H1 (cell line): Measurements from ENCODE around the gene HS1BP3. TPM values are rescaled to one million over a fixed set of nuclear protein-coding genes. Genes with fewer than 3 reads are reported as not detected.

ENCODE experiments used
- CTCF ChIA-PET: fragments of 300-600 bp; sonication (Branson Sonifier 250); formaldehyde crosslinking; loops from one replicate; lab custom pipeline; 2021; ENCODE audit not compliant: partially characterized antibody; lab: Charles Lee
- POLR2A ChIA-PET: fragments of 300-600 bp; sonication (Branson Sonifier 250); formaldehyde crosslinking; loops from one replicate; lab custom pipeline; 2021; ENCODE audit warnings: inconsistent platforms; ENCODE audit not compliant: partially characterized antibody; lab: Charles Lee
- DNase-seq, 2 experiments: peaks; one replicate each; pipeline versions ENCODE4 v3.0.0 to v3.0.0-alpha.2; 2010 to 2022; ENCODE audit warnings: low spot score in 2 of 2, low read depth in 1 of 2, mixed read lengths in 1 of 2
- FAIRE-seq: peaks from 2 replicates; lab custom pipeline; 2011; peaks lifted over from hg19 to GRCh38; lab: Jason Lieb, UNC
- H2AFZ ChIP-seq: 2 replicates; pipeline ENCODE4 v1.8.1; 2012; ENCODE audit warnings: low read length, inconsistent platforms
- H2AK5ac ChIP-seq: 2 replicates; pipeline ENCODE4 v1.6.1; 2013; ENCODE audit warnings: low read depth, low read length
- H2BK120ac ChIP-seq: replicated peaks from 2 replicates; pipeline ENCODE3; 2013; ENCODE audit warnings: low read depth, low read length, inconsistent platforms
- H2BK12ac ChIP-seq: 2 replicates; pipeline ENCODE4 v1.6.1; 2013; ENCODE audit warnings: low read depth, low read length
- H2BK15ac ChIP-seq: 2 replicates; pipeline ENCODE4 v1.6.1; 2013; ENCODE audit warnings: low read length
- H2BK20ac ChIP-seq: 2 replicates; pipeline ENCODE4 v1.6.1; 2013; ENCODE audit warnings: low read length
- H2BK5ac ChIP-seq: 2 replicates; pipeline ENCODE4 v1.6.1; 2013; ENCODE audit warnings: low read depth, low read length
- H3K14ac ChIP-seq: 2 replicates; pipeline ENCODE4 v1.6.1; 2013; ENCODE audit warnings: inconsistent platforms; ENCODE audit not compliant: insufficient read length
- H3K18ac ChIP-seq: 2 replicates; pipeline ENCODE4 v1.6.1; 2013; ENCODE audit warnings: low read length; ENCODE audit errors: extremely low read depth
- H3K23ac ChIP-seq: 2 replicates; pipeline ENCODE4 v1.6.1; 2013; ENCODE audit warnings: inconsistent platforms; ENCODE audit not compliant: insufficient read length
- H3K23me2 ChIP-seq: 2 replicates; pipeline ENCODE4 v1.6.1; 2013; ENCODE audit warnings: low read depth, low read length
- H3K27ac ChIP-seq: 2 replicates; pipeline ENCODE4 v1.6.1; 2011; ENCODE audit warnings: low read depth, low read length, inconsistent platforms
- H3K27me3 ChIP-seq, 4 experiments: replicated peaks in 1 of 4; 1 replicate in 1 of 4; 2 replicates in 3 of 4; pipeline versions ENCODE4 v1.6.1 to v1.8.1; 2011 to 2013; ENCODE audit warnings: low read length in 3 of 4, mild to moderate bottlenecking in 3 of 4, inconsistent platforms in 2 of 4, mixed read lengths in 2 of 4, moderate library complexity in 1 of 4; ENCODE audit not compliant: control insufficient read depth in 3 of 4, insufficient read depth in 3 of 4; ENCODE audit errors: extremely low read depth in 1 of 4
- H3K36me3 ChIP-seq, 4 experiments: 2 replicates each; pipeline versions ENCODE4 v1.6.1 to v1.8.1; 2011 to 2013; ENCODE audit warnings: mild to moderate bottlenecking in 4 of 4, low read length in 3 of 4, moderate library complexity in 2 of 4, control low read depth in 1 of 4, inconsistent platforms in 1 of 4; ENCODE audit not compliant: insufficient read depth in 4 of 4, control insufficient read depth in 2 of 4
- H3K4ac ChIP-seq: replicated peaks from 2 replicates; pipeline ENCODE3; 2013; ENCODE audit warnings: low read length, low read depth, mixed read lengths, inconsistent platforms; ENCODE audit not compliant: insufficient read length
- H3K4me1 ChIP-seq, 4 experiments: replicated peaks in 1 of 4; 1 replicate in 1 of 4; 2 replicates in 3 of 4; pipeline versions ENCODE4 v1.6.1 to v1.8.1; 2011 to 2013; ENCODE audit warnings: low read length in 3 of 4, inconsistent platforms in 2 of 4, mixed read lengths in 1 of 4; ENCODE audit not compliant: insufficient read depth in 4 of 4, control insufficient read depth in 3 of 4
- H3K4me2 ChIP-seq, 2 experiments: 2 replicates each; pipeline versions ENCODE4 v1.6.1 to v1.8.1; 2011 to 2013; ENCODE audit warnings: low read depth in 2 of 2, low read length in 2 of 2, control low read depth in 1 of 2, inconsistent platforms in 1 of 2, mild to moderate bottlenecking in 1 of 2; ENCODE audit not compliant: insufficient read depth in 1 of 2
- H3K4me3 ChIP-seq, 4 experiments: fragments of 200-600, 300-600 bp in 1 of 4; sonication (generic), shearing (Covaris generic), sonication (Bioruptor Twin) in 1 of 4; 2 replicates each; pipeline versions ENCODE4 v1.5.1 to v1.8.1; 2011 to 2016; ENCODE audit warnings: low read length in 4 of 4, low read depth in 3 of 4, control low read depth in 2 of 4, inconsistent platforms in 2 of 4, mild to moderate bottlenecking in 2 of 4, mixed read lengths in 1 of 4, moderate library complexity in 1 of 4; ENCODE audit not compliant: insufficient read depth in 2 of 4; ENCODE audit errors: extremely low read depth in 1 of 4
- H3K56ac ChIP-seq: replicated peaks from 2 replicates; pipeline ENCODE3; 2013; ENCODE audit warnings: low read depth, mild to moderate bottlenecking, mixed read lengths, low read length, inconsistent platforms; ENCODE audit not compliant: insufficient read length
- H3K79me1 ChIP-seq: 2 replicates; pipeline ENCODE4 v1.6.1; 2013; ENCODE audit warnings: low read depth, low read length, control low read depth
- H3K79me2 ChIP-seq, 2 experiments: 2 replicates each; pipeline versions ENCODE4 v1.6.1 to v1.8.1; 2012 to 2013; ENCODE audit warnings: low read length in 2 of 2, mild to moderate bottlenecking in 2 of 2, inconsistent platforms in 1 of 2; ENCODE audit not compliant: insufficient read depth in 2 of 2, control insufficient read depth in 1 of 2
- H3K9ac ChIP-seq, 4 experiments: replicated peaks in 1 of 4; 1 replicate in 1 of 4; 2 replicates in 3 of 4; pipeline versions ENCODE4 v1.6.1 to v1.8.1; 2011 to 2013; ENCODE audit warnings: low read depth in 3 of 4, low read length in 3 of 4, control low read depth in 2 of 4, mild to moderate bottlenecking in 2 of 4, moderate library complexity in 2 of 4, inconsistent platforms in 1 of 4; ENCODE audit errors: extremely low read depth in 1 of 4
- H3K9me3 ChIP-seq, 2 experiments: 2 replicates each; pipeline versions ENCODE4 v1.6.1 to v1.8.1; 2012 to 2013; ENCODE audit warnings: mild to moderate bottlenecking in 2 of 2, moderate library complexity in 2 of 2, control low read depth in 1 of 2, inconsistent platforms in 1 of 2, low read depth in 1 of 2, low read length in 1 of 2, mixed read lengths in 1 of 2; ENCODE audit not compliant: insufficient read depth in 2 of 2
- H4K20me1 ChIP-seq, 2 experiments: replicated peaks in 1 of 2; 2 replicates each; pipeline versions ENCODE3 to v1.8.1; 2011 to 2013; ENCODE audit warnings: inconsistent platforms in 2 of 2, low read length in 2 of 2, mild to moderate bottlenecking in 1 of 2; ENCODE audit not compliant: insufficient read depth in 2 of 2, control insufficient read depth in 1 of 2
- H4K5ac ChIP-seq: 2 replicates; pipeline ENCODE4 v1.6.1; 2013; ENCODE audit warnings: low read length, low read depth, mixed read lengths, inconsistent platforms; ENCODE audit not compliant: insufficient read length
- H4K8ac ChIP-seq: 2 replicates; pipeline ENCODE4 v1.8.0; 2013; ENCODE audit warnings: mild to moderate bottlenecking, moderate library complexity, low read length, inconsistent platforms; ENCODE audit not compliant: insufficient read depth; ENCODE audit errors: extremely low read depth
- H4K91ac ChIP-seq: replicated peaks from 2 replicates; pipeline ENCODE3; 2013; ENCODE audit warnings: low read length, mixed read lengths, inconsistent platforms; ENCODE audit not compliant: insufficient read length
- RBBP5 ChIP-seq: IDR thresholded peaks from 2 replicates; pipeline ENCODE4 v1.7.1; 2012; ENCODE audit warnings: low read depth, mild to moderate bottlenecking, inconsistent platforms, low read length, moderate library complexity, borderline replicate concordance
- SIX5 ChIP-seq: IDR thresholded peaks from 2 replicates; pipeline ENCODE4 v1.6.1; 2011; ENCODE audit warnings: mild to moderate bottlenecking, low read depth, low read length
- WGBS, 2 experiments: shearing (Covaris generic) in 1 of 2; methylation state at CpG; one replicate each; pipeline versions ENCODE4 v1.1.6 to v1.1.7; 2013 to 2015; ENCODE audit warnings: low lambda C conversion rate in 2 of 2, mixed read lengths in 2 of 2, inconsistent platforms in 1 of 2, low coverage in 1 of 2, missing lambda C conversion rate in 1 of 2; ENCODE audit not compliant: insufficient replicate concordance in 2 of 2, insufficient coverage in 1 of 2, insufficient read length in 1 of 2; ENCODE audit errors: extremely low coverage in 1 of 2, missing lambda C conversion rate in 1 of 2; 5-methylcytosine and 5-hydroxymethylcytosine counted together
- polyA plus RNA-seq, 7 experiments: library from polyadenylated mRNA; depleted of rRNA in 3 of 7; stranded (reverse) in 5 of 7; unstranded in 2 of 7; fragments of >200 nt in 5 of 7; fragments of 200-250 nt in 2 of 7; gene quantifications; 1 replicate in 5 of 7; 2 replicates in 1 of 7; 4 replicates in 1 of 7; pipeline versions ENCODE4 v1.2.1 to v1.2.3, GENCODE V29; 2011 to 2013; ENCODE audit warnings: missing spikeins in 2 of 7, mixed read lengths in 2 of 7
- total RNA-seq: library from RNA; stranded (reverse); fragmentation: NEBNext Ultra II Directional; extraction: Animal tissue kit (Norgen Biotek cat#: 25700); gene quantifications from 2 replicates; pipeline ENCODE4 v1.2.1, GENCODE V29; 2021

The HS1BP3 gene
- total and polyA plus RNA-seq, 2 of the 8 experiments (the other 6 are each of a cell fraction or from before 2014, with no cell fraction given) = 11.1 to 11.3 TPM

DNA sequence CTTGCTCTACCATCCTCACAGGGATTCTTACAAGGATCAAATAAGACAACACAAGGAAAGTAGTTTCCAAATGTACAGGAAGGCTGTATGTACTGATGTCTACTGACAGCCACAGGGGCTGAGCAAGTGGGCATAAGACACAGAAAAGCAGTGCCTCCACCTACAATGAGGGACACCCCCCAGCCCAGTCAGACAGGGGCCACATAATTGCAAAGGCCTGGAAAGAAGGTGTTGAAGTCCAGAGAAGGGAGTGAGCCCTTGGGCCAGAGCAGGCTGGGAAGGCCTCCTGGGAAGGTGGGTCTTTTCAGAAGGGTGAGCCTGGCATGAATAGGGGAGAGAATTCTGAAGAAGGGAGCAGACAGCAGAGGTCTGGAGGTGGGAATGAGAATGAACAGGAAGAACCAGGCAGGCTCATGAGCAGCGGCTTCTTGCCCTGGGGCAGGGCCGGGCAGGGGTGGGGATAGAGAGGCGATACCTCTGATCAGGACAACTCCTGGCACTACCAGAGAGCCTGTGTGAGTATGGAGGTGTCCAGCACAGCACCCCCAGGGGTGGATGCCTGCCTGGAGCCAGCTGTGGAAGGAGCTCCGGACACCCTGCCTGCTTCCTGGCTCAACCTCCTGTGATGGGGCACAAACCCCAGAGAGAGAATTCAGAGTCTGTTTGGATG is 30.1 kb downstream of the HS1BP3 start:
- Histone ChIP-seq H3K23me2 (no peaks in the 10 kb centered on the region), H2BK5ac (no peak overlapping the region), H2AFZ (no peak overlapping the region), H3K79me1 (no peaks in the 10 kb centered on the region), H4K5ac (no peak overlapping the region), H3K4ac (no peak overlapping the region), H2BK20ac (no peak overlapping the region), H4K20me1 (no peaks in the 10 kb centered on the region), H3K56ac (no peak overlapping the region), H3K79me2 (no peaks in the 10 kb centered on the region), H4K91ac (no peak overlapping the region), H3K14ac (no peak overlapping the region), H4K8ac (no peak overlapping the region), H3K27me3 (no peaks in the 10 kb centered on the region), H3K18ac (no peak overlapping the region), H2BK12ac (no peak overlapping the region), H3K23ac (no peak overlapping the region), H3K9ac (no peak overlapping the region), H2AK5ac (no peak overlapping the region), H3K27ac (no peak overlapping the region), H2BK120ac (no peak overlapping the region), H3K4me2 (no peak overlapping the region), H3K36me3 (peaks cover 0 to 2% (median 0%) of the 10 kb centered on the region in 4 experiments; a peak in 1 of 8 replicates), H2BK15ac (no peak overlapping the region), H3K9me3 (no peaks in the 10 kb centered on the region), H3K4me3 (no peak overlapping the region), H3K4me1 (peaks cover 0 to 10% (median 3%) of the 10 kb centered on the region in 4 experiments; a peak in 4 of 7 replicates)
- POLR2A ChIA-PET = interaction anchor here (0.7 kb wide), 1 partner anchor 9 kb away, joined by 3 read pairs; no protein-coding TSS in a partner anchor
- DNase-seq = no peak
- TF ChIP-seq RBBP5 (no peak), SIX5 (no peak)
- FAIRE-seq = no peak
- WGBS, 2 experiments = 94% methylated on average over 4 of the region's 4 CpGs; no CpG with 5 or more reads in 1 of the 2 experiments
- CTCF ChIA-PET = interaction anchor here (0.6 to 3.7 kb wide), 17 partner anchors 10 to 482 kb away, joined by 3 to 21 read pairs (median 4); no protein-coding TSS in a partner anchor
